Measurements from ENCODE around the gene EIF2AK2.

Gene EIF2AK2

DNA sequence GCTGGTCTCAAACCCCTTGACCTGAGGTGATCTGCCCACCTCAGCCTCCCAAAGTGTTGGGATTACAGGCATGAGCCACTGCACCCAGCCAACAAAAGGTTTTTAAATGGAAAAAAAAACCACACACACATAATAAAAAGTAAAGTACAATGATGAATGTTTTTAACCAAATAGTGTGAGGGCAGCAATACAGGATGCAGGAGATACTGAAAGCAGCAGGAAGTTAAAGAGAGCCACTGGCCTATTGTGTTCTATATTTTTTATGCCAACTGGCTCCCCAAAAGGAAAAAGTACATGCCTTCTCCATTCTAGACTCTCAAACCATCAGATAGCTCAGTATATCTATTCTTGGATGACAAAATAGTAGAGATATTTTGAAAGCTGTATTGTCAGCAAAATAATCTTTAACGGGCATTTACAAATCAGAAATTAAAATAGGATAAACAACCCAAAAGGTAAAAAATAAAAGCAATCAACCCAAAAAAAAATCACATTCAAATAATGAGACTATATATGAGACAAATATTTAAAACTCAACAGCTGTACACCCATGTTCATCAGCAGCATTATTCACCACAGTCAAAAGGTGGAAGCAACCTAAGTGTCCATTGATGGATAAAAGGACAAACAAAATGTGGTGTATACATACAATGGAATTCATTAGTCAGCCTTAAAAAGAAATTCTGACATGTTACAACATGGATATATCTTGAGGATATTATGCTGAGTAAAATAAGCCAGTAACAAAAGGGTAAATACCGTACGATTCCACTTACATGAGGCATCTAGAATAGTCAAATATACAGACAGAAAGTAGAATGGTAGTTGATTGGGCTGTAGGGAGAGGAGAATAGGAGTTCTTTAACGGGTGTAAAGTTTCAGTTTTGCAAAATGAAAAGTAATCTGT, 46.2 kb downstream of the EIF2AK2 start:
- TF ChIP-seq ZFP30 (CRISPR knock-in tag; IDR thresholded peaks at IDR 0.05) (no peak), CSDC2 (CRISPR knock-in tag; IDR thresholded peaks at IDR 0.05) (no peak), ZFP3 (CRISPR knock-in tag; IDR thresholded peaks at IDR 0.05) (no peak), TCF4 (CRISPR knock-in tag; IDR thresholded peaks at IDR 0.05; ENCODE audit: borderline replicate concordance) (no peak), TOX (CRISPR knock-in tag; IDR thresholded peaks at IDR 0.05; ENCODE audit: borderline replicate concordance) (no peak), ZNF70 (CRISPR knock-in tag; IDR thresholded peaks at IDR 0.05) (no peak), ZNF565 (CRISPR knock-in tag; conservative IDR thresholded peaks at IDR 0.05; ENCODE audit: low read depth) (no peak), ISL1 (CRISPR knock-in tag; IDR thresholded peaks at IDR 0.05) (no peak), PPARA (CRISPR knock-in tag; IDR thresholded peaks at IDR 0.05; ENCODE audit: borderline replicate concordance) (no peak)
- TF ChIP-seq, protein P1, sequence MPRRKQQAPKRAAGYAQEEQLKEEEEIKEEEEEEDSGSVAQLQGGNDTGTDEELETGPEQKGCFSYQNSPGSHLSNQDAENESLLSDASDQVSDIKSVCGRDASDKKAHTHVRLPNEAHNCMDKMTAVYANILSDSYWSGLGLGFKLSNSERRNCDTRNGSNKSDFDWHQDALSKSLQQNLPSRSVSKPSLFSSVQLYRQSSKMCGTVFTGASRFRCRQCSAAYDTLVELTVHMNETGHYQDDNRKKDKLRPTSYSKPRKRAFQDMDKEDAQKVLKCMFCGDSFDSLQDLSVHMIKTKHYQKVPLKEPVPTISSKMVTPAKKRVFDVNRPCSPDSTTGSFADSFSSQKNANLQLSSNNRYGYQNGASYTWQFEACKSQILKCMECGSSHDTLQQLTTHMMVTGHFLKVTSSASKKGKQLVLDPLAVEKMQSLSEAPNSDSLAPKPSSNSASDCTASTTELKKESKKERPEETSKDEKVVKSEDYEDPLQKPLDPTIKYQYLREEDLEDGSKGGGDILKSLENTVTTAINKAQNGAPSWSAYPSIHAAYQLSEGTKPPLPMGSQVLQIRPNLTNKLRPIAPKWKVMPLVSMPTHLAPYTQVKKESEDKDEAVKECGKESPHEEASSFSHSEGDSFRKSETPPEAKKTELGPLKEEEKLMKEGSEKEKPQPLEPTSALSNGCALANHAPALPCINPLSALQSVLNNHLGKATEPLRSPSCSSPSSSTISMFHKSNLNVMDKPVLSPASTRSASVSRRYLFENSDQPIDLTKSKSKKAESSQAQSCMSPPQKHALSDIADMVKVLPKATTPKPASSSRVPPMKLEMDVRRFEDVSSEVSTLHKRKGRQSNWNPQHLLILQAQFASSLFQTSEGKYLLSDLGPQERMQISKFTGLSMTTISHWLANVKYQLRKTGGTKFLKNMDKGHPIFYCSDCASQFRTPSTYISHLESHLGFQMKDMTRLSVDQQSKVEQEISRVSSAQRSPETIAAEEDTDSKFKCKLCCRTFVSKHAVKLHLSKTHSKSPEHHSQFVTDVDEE (CRISPR knock-in tag; IDR thresholded peaks at IDR 0.05) = no peak
- TF ChIP-seq, protein P2, sequence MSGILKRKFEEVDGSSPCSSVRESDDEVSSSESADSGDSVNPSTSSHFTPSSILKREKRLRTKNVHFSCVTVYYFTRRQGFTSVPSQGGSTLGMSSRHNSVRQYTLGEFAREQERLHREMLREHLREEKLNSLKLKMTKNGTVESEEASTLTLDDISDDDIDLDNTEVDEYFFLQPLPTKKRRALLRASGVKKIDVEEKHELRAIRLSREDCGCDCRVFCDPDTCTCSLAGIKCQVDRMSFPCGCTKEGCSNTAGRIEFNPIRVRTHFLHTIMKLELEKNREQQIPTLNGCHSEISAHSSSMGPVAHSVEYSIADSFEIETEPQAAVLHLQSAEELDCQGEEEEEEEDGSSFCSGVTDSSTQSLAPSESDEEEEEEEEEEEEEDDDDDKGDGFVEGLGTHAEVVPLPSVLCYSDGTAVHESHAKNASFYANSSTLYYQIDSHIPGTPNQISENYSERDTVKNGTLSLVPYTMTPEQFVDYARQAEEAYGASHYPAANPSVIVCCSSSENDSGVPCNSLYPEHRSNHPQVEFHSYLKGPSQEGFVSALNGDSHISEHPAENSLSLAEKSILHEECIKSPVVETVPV (CRISPR knock-in tag; IDR thresholded peaks at IDR 0.05) = no peak
- no peak for ATAC-seq

DNA sequence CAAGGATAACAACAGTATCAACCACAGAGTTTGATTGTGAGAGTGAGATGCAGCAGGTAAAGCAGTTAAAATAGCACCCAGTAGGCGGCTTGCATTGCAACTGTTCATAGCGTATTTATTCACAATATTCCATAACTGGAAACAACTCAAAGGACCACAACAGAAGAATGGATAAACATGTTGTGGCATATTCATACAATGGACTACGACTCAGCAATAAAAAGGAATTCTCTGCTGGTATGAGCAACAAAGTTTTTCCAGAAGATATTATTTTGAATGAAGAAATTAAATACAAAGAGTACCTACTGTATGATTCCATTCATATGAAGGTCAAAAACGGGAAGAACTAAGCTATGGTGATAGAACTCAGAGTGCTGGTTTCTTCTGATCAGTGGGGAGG, 47.3 kb downstream of the EIF2AK2 start:
- ATAC-seq = no peak
- TF ChIP-seq, protein P3, sequence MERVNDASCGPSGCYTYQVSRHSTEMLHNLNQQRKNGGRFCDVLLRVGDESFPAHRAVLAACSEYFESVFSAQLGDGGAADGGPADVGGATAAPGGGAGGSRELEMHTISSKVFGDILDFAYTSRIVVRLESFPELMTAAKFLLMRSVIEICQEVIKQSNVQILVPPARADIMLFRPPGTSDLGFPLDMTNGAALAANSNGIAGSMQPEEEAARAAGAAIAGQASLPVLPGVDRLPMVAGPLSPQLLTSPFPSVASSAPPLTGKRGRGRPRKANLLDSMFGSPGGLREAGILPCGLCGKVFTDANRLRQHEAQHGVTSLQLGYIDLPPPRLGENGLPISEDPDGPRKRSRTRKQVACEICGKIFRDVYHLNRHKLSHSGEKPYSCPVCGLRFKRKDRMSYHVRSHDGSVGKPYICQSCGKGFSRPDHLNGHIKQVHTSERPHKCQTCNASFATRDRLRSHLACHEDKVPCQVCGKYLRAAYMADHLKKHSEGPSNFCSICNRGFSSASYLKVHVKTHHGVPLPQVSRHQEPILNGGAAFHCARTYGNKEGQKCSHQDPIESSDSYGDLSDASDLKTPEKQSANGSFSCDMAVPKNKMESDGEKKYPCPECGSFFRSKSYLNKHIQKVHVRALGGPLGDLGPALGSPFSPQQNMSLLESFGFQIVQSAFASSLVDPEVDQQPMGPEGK (CRISPR knock-in tag; IDR thresholded peaks at IDR 0.05; ENCODE audit: borderline replicate concordance) = no peak
- TF ChIP-seq, protein P1 (CRISPR knock-in tag; IDR thresholded peaks at IDR 0.05) = no peak
- TF ChIP-seq ZNF8 (CRISPR knock-in tag; IDR thresholded peaks at IDR 0.05) (no peak), ESRRG (CRISPR knock-in tag; IDR thresholded peaks at IDR 0.05) (no peak), ZFP3 (CRISPR knock-in tag; IDR thresholded peaks at IDR 0.05) (no peak), RARB (CRISPR knock-in tag; IDR thresholded peaks at IDR 0.05) (no peak), SNAI2 (CRISPR knock-in tag; IDR thresholded peaks at IDR 0.05) (no peak), BACH2 (CRISPR knock-in tag; IDR thresholded peaks at IDR 0.05; ENCODE audit: borderline replicate concordance) (no peak), ZNF565 (CRISPR knock-in tag; conservative IDR thresholded peaks at IDR 0.05; ENCODE audit: low read depth) (no peak)

DNA sequence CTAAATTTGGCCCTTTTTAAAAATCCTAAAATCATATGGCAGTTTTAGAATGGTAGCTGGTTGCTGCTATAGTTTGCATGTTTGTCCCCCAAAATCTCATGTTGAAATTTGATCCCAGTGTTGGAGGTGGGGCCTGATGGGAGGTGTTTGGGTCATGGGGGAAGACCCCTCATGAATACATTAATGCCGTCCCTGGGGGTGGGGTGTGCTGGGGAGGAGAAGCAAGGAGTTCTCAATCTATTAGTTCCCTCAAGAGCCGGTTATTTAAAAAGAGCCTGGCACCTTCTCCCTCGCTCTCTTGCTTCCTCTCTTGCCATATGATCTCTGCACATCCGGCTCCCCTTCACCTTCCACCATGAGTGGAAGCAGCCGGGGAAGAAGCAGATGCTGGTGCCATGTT, 51.6 kb downstream of the EIF2AK2 start:
- no peak for ATAC-seq
- TF ChIP-seq, protein P3 (CRISPR knock-in tag; IDR thresholded peaks at IDR 0.05; ENCODE audit: borderline replicate concordance) = no peak
- TF ChIP-seq ARNTL (CRISPR knock-in tag; IDR thresholded peaks at IDR 0.05; ENCODE audit: borderline replicate concordance, low read depth) (no peak), ZC3H10 (CRISPR knock-in tag; IDR thresholded peaks at IDR 0.05) (no peak), SNAI2 (CRISPR knock-in tag; IDR thresholded peaks at IDR 0.05) (no peak), GLIS3 (CRISPR knock-in tag; IDR thresholded peaks at IDR 0.05) (no peak), BACH2 (CRISPR knock-in tag; IDR thresholded peaks at IDR 0.05; ENCODE audit: borderline replicate concordance) (no peak), ZNF70 (CRISPR knock-in tag; IDR thresholded peaks at IDR 0.05) (no peak), CSDC2 (CRISPR knock-in tag; IDR thresholded peaks at IDR 0.05) (no peak)
- TF ChIP-seq, protein P4, sequence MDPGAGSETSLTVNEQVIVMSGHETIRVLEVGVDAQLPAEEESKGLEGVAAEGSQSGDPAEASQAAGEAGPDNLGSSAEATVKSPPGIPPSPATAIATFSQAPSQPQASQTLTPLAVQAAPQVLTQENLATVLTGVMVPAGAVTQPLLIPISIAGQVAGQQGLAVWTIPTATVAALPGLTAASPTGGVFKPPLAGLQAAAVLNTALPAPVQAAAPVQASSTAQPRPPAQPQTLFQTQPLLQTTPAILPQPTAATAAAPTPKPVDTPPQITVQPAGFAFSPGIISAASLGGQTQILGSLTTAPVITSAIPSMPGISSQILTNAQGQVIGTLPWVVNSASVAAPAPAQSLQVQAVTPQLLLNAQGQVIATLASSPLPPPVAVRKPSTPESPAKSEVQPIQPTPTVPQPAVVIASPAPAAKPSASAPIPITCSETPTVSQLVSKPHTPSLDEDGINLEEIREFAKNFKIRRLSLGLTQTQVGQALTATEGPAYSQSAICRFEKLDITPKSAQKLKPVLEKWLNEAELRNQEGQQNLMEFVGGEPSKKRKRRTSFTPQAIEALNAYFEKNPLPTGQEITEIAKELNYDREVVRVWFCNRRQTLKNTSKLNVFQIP (CRISPR knock-in tag; IDR thresholded peaks at IDR 0.05; ENCODE audit: borderline replicate concordance, low read depth) = no peak
- TF ChIP-seq, protein P1 (CRISPR knock-in tag; IDR thresholded peaks at IDR 0.05) = no peak
